ENCODE data around the gene APBA2.

DNA sequence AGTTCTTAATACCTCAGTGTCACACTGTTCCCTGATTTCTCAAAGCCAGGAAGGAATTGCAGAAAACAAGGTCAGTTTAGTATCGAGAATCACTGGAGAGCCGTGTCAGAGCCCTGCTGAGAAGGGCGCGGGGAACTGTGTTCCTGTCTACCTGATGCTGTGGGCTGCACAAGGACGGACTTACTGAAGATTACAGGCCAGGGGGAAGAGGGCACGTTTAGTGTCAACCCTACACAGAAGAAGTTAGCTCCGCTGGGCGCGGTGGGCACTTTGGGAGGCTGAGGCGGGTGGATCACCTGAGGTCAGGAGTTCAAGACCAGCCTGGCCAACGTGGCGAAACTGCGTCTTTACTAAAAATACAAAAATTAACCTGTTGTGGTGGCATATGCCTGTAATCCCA lies 104.1 kb downstream of the APBA2 start:
- TF ChIP-seq FOSL2 (IDR thresholded peaks at IDR 0.05) (no peak), FOSL2 (CRISPR knock-in tag; IDR thresholded peaks at IDR 0.05) (no peak), CBX2 (IDR thresholded peaks at IDR 0.05; ENCODE audit: borderline replicate concordance, low read depth) (no peak), CTCF (IDR thresholded peaks at IDR 0.05) (no peak), ZFP36 (IDR thresholded peaks at IDR 0.05; ENCODE audit: borderline replicate concordance, partially characterized antibody) (no peak), CHD4 (IDR thresholded peaks at IDR 0.05; ENCODE audit: borderline replicate concordance) (no peak), REST (IDR thresholded peaks at IDR 0.05) (no peak), CBX8 (IDR thresholded peaks at IDR 0.05) (no peak), POLR2A (IDR thresholded peaks at IDR 0.05; ENCODE audit: low read length) (no peak)
